Peyer's patch (tissue), 4 donors: ENCODE results near the gene OIT3.

Experiments used
- CTCF ChIP-seq, 6 experiments: fragments of 450-650 bp in 4 of 6; fragments of 200-600 bp in 2 of 6; sonication (generic) in 1 of 6; IDR thresholded peaks; one replicate each; pipeline ENCODE4 v1.5.1; 2017 to 2019; ENCODE audit warnings: antibody characterized with exemption in 6 of 6, mild to moderate bottlenecking in 3 of 6, moderate library complexity in 1 of 6
- POLR2A ChIP-seq, 2 donors: fragments of 450-650 bp; IDR thresholded peaks; one replicate each; pipeline ENCODE4 v1.5.1; 2017; ENCODE audit warnings: antibody characterized with exemption in 2 of 2, mild to moderate bottlenecking in 2 of 2, moderate library complexity in 2 of 2

GRCh38 chr10:72956001-72956400, 62.5 kb downstream of the OIT3 start:
- no peak for TF ChIP-seq CTCF (IDR thresholded peaks at IDR 0.05)
- no peak for TF ChIP-seq POLR2A (IDR thresholded peaks at IDR 0.05)
